Measurements from ENCODE around the gene AIF1. TPM values are rescaled to one million over a fixed set of nuclear protein-coding genes. Genes with fewer than 3 reads are reported as not detected.

Gene AIF1
- total RNA-seq, 2 experiments from 2014 or later = 240 to 253 TPM

DNA sequence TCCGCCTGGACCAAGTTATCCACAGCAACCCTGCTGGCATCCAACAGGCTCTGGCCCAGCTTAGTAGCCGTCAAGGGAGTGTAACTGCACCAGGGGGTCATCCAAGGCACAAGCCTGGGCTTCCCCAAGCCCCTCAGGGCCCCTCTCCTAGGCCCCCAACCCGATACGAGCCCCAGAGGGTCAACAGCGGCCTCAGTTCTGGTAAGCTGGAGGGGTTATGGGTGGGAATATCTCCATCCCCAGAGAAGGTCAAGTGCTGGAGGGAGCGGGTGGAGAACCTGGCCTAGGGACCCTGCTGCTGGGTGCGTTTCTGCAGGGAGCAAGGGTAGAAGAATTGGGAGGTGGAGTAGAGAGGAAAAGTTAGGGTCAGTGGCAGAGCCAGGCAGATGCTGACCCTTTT lies 18.4 kb downstream of the AIF1 start:
- Mint-ChIP-seq H3K9me3 (no peaks in the 10 kb centered on the region), H3K4me1 (ENCODE audit: low read depth) (no peaks in the 10 kb centered on the region), H3K27ac (no peak overlapping the region), H3K36me3 (ENCODE audit: low read depth) (peaks cover 53% of the 10 kb centered on the region), H3K4me3 (no peak overlapping the region), H3K27me3 (no peaks in the 10 kb centered on the region)
- DNase-seq (no peak), ATAC-seq (no peak)
- TF ChIP-seq, protein P1, sequence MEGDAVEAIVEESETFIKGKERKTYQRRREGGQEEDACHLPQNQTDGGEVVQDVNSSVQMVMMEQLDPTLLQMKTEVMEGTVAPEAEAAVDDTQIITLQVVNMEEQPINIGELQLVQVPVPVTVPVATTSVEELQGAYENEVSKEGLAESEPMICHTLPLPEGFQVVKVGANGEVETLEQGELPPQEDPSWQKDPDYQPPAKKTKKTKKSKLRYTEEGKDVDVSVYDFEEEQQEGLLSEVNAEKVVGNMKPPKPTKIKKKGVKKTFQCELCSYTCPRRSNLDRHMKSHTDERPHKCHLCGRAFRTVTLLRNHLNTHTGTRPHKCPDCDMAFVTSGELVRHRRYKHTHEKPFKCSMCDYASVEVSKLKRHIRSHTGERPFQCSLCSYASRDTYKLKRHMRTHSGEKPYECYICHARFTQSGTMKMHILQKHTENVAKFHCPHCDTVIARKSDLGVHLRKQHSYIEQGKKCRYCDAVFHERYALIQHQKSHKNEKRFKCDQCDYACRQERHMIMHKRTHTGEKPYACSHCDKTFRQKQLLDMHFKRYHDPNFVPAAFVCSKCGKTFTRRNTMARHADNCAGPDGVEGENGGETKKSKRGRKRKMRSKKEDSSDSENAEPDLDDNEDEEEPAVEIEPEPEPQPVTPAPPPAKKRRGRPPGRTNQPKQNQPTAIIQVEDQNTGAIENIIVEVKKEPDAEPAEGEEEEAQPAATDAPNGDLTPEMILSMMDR (IDR thresholded peaks at IDR 0.05) = no peak
- CTCF ChIA-PET = interaction anchor here (1.4 to 1.6 kb wide), 2 partner anchors 9 to 11 kb away, joined by 5 read pairs; no protein-coding TSS in a partner anchor
- POLR2A ChIA-PET = interaction anchor here (0.9 to 16.2 kb wide), 8 partner anchors 7 to 337 kb away, joined by 3 to 235 read pairs (median 4); partner anchors contain the start of genes BAG6 and CSNK2B
- intact Hi-C loops (cut with micrococcal nuclease) = no loop called here

DNA sequence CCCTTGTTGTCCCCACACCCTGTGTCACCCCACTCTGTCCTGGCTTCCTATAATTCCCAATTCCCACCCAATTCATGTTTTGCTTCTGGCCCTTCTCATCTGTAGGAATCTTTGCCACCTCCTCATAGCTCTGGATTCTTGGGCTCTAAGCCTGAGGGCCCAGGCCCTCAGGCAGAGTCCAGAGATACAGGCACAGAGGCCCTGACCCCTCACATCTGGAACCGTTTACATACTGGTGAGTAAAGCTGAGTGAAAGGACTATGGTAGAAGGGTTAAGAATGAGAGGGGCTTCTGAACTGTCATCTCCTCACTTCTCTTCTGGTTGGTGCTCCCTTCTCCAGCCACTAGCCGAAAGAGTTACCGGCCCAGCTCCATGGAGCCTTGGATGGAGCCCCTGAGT lies 19.1 kb downstream of the AIF1 start:
- intact Hi-C loops (cut with micrococcal nuclease) = no loop called here
- Mint-ChIP-seq H3K27ac (peak overlapping the region; percentile 73), H3K36me3 (ENCODE audit: low read depth) (peaks cover 51% of the 10 kb centered on the region), H3K9me3 (no peaks in the 10 kb centered on the region), H3K4me1 (ENCODE audit: low read depth) (no peaks in the 10 kb centered on the region), H3K4me3 (no peak overlapping the region), H3K27me3 (no peaks in the 10 kb centered on the region)
- TF ChIP-seq, protein P1 (IDR thresholded peaks at IDR 0.05) = no peak
- ATAC-seq = no peak
- ChIA-PET POLR2A (interaction anchor here (1.1 to 16.2 kb wide), 5 partner anchors 8 to 93 kb away, joined by 3 to 235 read pairs (median 24); partner anchors contain the start of genes BAG6 and DDX39B), CTCF (interaction anchor here (0.7 to 1.6 kb wide), 3 partner anchors 9 to 17 kb away, joined by 3 to 5 read pairs (median 5); no protein-coding TSS in a partner anchor)
- no peak for DNase-seq

DNA sequence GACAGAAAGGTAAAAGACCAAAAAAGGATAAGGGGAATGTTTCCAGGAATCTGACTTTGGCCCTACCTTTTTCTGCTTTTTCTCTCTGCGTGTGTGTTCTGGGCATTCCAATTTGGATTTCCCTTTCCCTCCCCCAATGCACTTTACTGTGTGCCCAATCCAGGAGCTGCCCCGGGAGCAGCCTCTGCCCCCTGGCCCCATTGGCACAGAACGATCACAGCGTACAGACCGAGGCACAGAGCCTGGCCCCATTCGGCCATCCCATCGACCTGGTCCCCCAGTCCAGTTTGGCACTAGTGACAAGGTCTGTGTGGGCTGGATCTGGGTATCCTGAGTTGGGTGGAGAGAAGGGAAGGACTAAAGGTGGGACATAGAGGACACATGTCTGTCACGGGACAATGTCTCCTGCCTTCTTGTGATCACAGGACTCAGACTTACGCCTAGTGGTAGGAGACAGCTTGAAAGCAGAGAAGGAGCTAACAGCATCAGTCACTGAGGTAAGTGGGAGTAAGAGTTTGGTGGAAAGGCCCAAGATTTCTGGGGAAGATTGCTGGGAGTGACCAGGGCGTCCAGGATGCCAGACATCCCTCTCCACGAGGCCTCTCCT lies 20.0 kb downstream of the AIF1 start:
- H3K27me3 Mint-ChIP-seq = no peaks in the 10 kb centered on the region
- ChIA-PET CTCF (interaction anchor here (1.0 to 1.6 kb wide), 3 partner anchors 8 to 37 kb away, joined by 5 to 6 read pairs (median 5); no protein-coding TSS in a partner anchor), POLR2A (interaction anchor here (0.7 to 16.2 kb wide), 7 partner anchors 9 to 100 kb away, joined by 3 to 235 read pairs (median 7); partner anchors contain the start of genes APOM, BAG6 and DDX39B)
- TF ChIP-seq, protein P1 (IDR thresholded peaks at IDR 0.05) = no peak
- ATAC-seq (no peak), DNase-seq (no peak)
- peak overlapping the region; percentile 38 for H3K27ac Mint-ChIP-seq
- peaks cover 52% of the 10 kb centered on the region for H3K36me3 Mint-ChIP-seq (ENCODE audit: low read depth)
- intact Hi-C loops (cut with micrococcal nuclease) = no loop called here
- peaks cover 5% of the 10 kb centered on the region for H3K4me1 Mint-ChIP-seq (ENCODE audit: low read depth)
- no peak overlapping the region for H3K4me3 Mint-ChIP-seq
- no peaks in the 10 kb centered on the region for H3K9me3 Mint-ChIP-seq

DNA sequence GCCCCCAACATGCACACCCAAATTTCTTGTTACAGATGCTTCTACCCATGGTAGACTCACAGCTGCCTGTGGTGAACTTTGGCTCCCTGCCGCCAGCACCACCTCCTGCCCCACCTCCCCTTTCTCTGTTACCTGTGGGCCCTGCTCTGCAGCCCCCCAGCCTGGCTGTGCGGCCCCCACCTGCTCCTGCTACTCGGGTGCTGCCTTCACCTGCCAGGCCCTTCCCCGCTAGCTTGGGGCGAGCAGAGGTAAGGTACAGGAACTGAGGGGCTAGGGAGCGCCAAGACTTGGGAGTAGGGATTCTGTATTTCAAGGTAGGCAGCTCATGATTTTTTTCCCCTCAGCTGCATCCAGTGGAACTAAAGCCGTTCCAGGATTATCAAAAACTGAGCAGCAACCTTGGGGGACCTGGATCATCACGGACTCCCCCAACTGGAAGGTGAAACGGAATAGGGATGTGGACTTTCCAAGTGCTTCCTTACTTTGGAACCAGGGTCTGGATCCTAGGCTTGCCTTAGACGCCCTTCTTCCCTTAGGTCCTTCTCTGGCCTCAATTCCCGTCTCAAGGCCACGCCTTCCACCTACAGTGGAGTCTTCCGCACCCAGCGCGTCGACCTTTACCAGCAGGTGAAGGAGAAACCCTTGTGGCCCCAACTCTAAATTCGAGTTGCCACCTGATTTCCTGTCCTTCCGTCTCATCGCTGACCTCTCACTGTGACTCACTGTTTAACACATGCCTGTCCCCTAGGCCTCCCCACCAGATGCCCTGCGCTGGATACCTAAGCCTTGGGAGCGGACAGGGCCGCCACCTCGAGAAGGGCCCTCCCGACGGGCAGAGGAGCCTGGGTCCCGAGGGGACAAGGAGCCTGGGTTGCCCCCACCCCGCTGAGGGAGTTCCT lies 21.9 kb downstream of the AIF1 start:
- CTCF ChIA-PET = interaction anchor here (1.4 kb wide), 1 partner anchor 39 kb away, joined by 6 read pairs; no protein-coding TSS in a partner anchor

More for the DNA sequence above, 21.9 kb downstream of the AIF1 start:
- H3K9me3 Mint-ChIP-seq = no peaks in the 10 kb centered on the region
- no peak overlapping the region for H3K27ac Mint-ChIP-seq
- H3K4me3 Mint-ChIP-seq = no peak overlapping the region
- DNase-seq (no peak), ATAC-seq (no peak)
- TF ChIP-seq, protein P1 (IDR thresholded peaks at IDR 0.05) = no peak
- H3K4me1 Mint-ChIP-seq (ENCODE audit: low read depth) = peaks cover 5% of the 10 kb centered on the region
- POLR2A ChIA-PET = interaction anchor here (5.9 to 16.2 kb wide), 2 partner anchors 11 to 15 kb away, joined by 62 to 235 read pairs; partner anchors contain the start of gene BAG6
- H3K36me3 Mint-ChIP-seq (ENCODE audit: low read depth) = peaks cover 49% of the 10 kb centered on the region
- intact Hi-C loops (cut with micrococcal nuclease) = no loop called here
- no peaks in the 10 kb centered on the region for H3K27me3 Mint-ChIP-seq
